HepG2 (cell line): Measurements from ENCODE around the gene SHF. TPM values are rescaled to one million over a fixed set of nuclear protein-coding genes. Genes with fewer than 3 reads are reported as not detected.
A peak's percentile ranks its signal among the peaks of the same experiment; 100 is the strongest.

Experiments
- ASH2L ChIP-seq: fragments of 300-600, 200-600 bp; sonication (generic); IDR thresholded peaks from 2 replicates; pipeline ENCODE4 v1.7.0; 2017; ENCODE audit warnings: low read depth, mild to moderate bottlenecking, moderate library complexity, mixed read lengths, low read length; ENCODE audit not compliant: insufficient read length
- CENPT ChIP-seq: sonication (generic); formaldehyde crosslinking; IDR thresholded peaks from 2 replicates; pipeline ENCODE4 v1.8.0; 2022; ENCODE audit warnings: low read depth, mild to moderate bottlenecking, moderate library complexity, missing genetic modification reagents
- ELF3 ChIP-seq: IDR thresholded peaks from 2 replicates; pipeline ENCODE4 v1.6.1; 2016; ENCODE audit warnings: missing genetic modification reagents, missing compliant biosample characterization
- HES4 ChIP-seq: sonication (generic); formaldehyde crosslinking; IDR thresholded peaks from 2 replicates; pipeline ENCODE4 v1.9.0; 2021; ENCODE audit warnings: mild to moderate bottlenecking, missing genetic modification reagents, borderline replicate concordance
- ISX ChIP-seq: sonication (generic); formaldehyde crosslinking; conservative IDR thresholded peaks from 2 replicates; pipeline ENCODE4 v1.5.0; 2020; ENCODE audit warnings: missing genetic modification reagents
- KDM3A ChIP-seq: IDR thresholded peaks from 2 replicates; pipeline ENCODE4 v1.6.1; 2018; ENCODE audit warnings: low read depth, missing compliant biosample characterization
- NFATC3 ChIP-seq: sonication (generic); formaldehyde crosslinking; IDR thresholded peaks from 2 replicates; pipeline ENCODE4 v1.5.1; 2020; ENCODE audit warnings: mild to moderate bottlenecking, missing genetic modification reagents
- RBAK ChIP-seq: sonication (generic); formaldehyde crosslinking; IDR thresholded peaks from 2 replicates; pipeline ENCODE4 v1.5.1; 2020; ENCODE audit warnings: mild to moderate bottlenecking, missing genetic modification reagents
- RXRB ChIP-seq: IDR thresholded peaks from 2 replicates; pipeline ENCODE4 v1.6.1; 2016; ENCODE audit warnings: borderline replicate concordance, missing genetic modification reagents, missing compliant biosample characterization
- SOX5 ChIP-seq: IDR thresholded peaks from 2 replicates; pipeline ENCODE4 v1.6.1; 2016; ENCODE audit warnings: borderline replicate concordance
- STAT5B ChIP-seq: sonication (generic); formaldehyde crosslinking; IDR thresholded peaks from 2 replicates; pipeline ENCODE4 v1.4.0; 2020; ENCODE audit warnings: missing genetic modification reagents
- TEAD3 ChIP-seq: optimal IDR thresholded peaks from 2 replicates; pipeline ENCODE3; 2016; ENCODE audit warnings: borderline replicate concordance
- TFE3 ChIP-seq: IDR thresholded peaks from 2 replicates; pipeline ENCODE4 v1.6.1; 2016
- ZBTB46 ChIP-seq: sonication (generic); formaldehyde crosslinking; IDR thresholded peaks from 2 replicates; pipeline ENCODE4 v1.4.0; 2020; ENCODE audit warnings: mild to moderate bottlenecking, missing genetic modification reagents, borderline replicate concordance
- ZFY ChIP-seq: sonication (generic); formaldehyde crosslinking; IDR thresholded peaks from 2 replicates; pipeline ENCODE4 v1.4.0; 2020; ENCODE audit warnings: missing genetic modification reagents
- ZNF335 ChIP-seq: sonication (generic); formaldehyde crosslinking; IDR thresholded peaks from 2 replicates; pipeline ENCODE4 v1.4.0; 2020; ENCODE audit warnings: missing genetic modification reagents
- ZNF430 ChIP-seq: sonication (generic); formaldehyde crosslinking; IDR thresholded peaks from 2 replicates; pipeline ENCODE4 v1.9.0; 2021; ENCODE audit warnings: mild to moderate bottlenecking, missing genetic modification reagents
- ZNF607 ChIP-seq: sonication (generic); formaldehyde crosslinking; IDR thresholded peaks from 2 replicates; pipeline ENCODE4 v1.5.1; 2020; ENCODE audit warnings: missing genetic modification reagents, mild to moderate bottlenecking, borderline replicate concordance
- ZNF768 ChIP-seq: sonication (generic); formaldehyde crosslinking; IDR thresholded peaks from 2 replicates; pipeline ENCODE4 v1.4.0; 2020; ENCODE audit warnings: missing genetic modification reagents
- ZXDC ChIP-seq: sonication (generic); formaldehyde crosslinking; IDR thresholded peaks from 2 replicates; pipeline ENCODE4 v1.5.0; 2020; ENCODE audit warnings: mild to moderate bottlenecking, missing genetic modification reagents
- polyA plus RNA-seq, 8 experiments: library from polyadenylated mRNA; depleted of rRNA in 3 of 8; stranded (reverse) in 7 of 8; unstranded in 1 of 8; fragments of >200 nt; fragmentation: Illumina TruSeq in 4 of 8; extraction: Trizol in 4 of 8; gene quantifications; 2 replicates each; pipeline versions ENCODE4 v1.2.1 to v1.2.3, GENCODE V29; 2011 to 2016; ENCODE audit warnings: low read depth in 4 of 8, missing spikeins in 1 of 8, mixed read lengths in 1 of 8; ENCODE audit not compliant: insufficient read depth in 1 of 8
- total RNA-seq, 5 experiments: library from RNA; depleted of rRNA; stranded (reverse); fragments of >200 nt; fragmentation: Illumina TruSeq; extraction: Trizol; gene quantifications; 2 replicates each; pipeline ENCODE4 v1.2.3, GENCODE V29; 2016; ENCODE audit warnings: low read depth in 1 of 5
- TF ChIP-seq, protein P1 (sequence below): IDR thresholded peaks from 2 replicates; pipeline ENCODE4 v1.6.1; 2016; ENCODE audit warnings: low read depth, borderline replicate concordance
- TF ChIP-seq, protein P2 (sequence below): IDR thresholded peaks from 2 replicates; pipeline ENCODE4 v1.6.1; 2016; ENCODE audit warnings: low read depth, control low read depth

The SHF gene
- total and polyA plus RNA-seq, 2 of the 13 experiments (the other 11 are each of a cell fraction or from before 2014, with no cell fraction given), result 20.9 to 25.5 TPM

- TF ChIP-seq, protein P1, sequence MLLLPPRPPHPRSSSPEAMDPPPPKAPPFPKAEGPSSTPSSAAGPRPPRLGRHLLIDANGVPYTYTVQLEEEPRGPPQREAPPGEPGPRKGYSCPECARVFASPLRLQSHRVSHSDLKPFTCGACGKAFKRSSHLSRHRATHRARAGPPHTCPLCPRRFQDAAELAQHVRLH (CRISPR knock-in tag), result peak; percentile 59; the same call in 1 of the 2 replicates
- TF ChIP-seq ZNF430 (0 out of 2 replicates have a peak, but pooled peaks have one; percentile 2), TFE3 (CRISPR knock-in tag) (no peak), ZXDC (CRISPR knock-in tag) (no peak), ZFY (peak; percentile 44; the same call in 1 of the 2 replicates), ZNF335 (CRISPR knock-in tag) (no peak), HES4 (CRISPR knock-in tag) (0 out of 2 replicates have a peak, but pooled peaks have one; percentile 22), CENPT (CRISPR knock-in tag) (no peak), SOX5 (CRISPR knock-in tag) (peak; percentile 61; the same call in 1 of the 2 replicates), STAT5B (CRISPR knock-in tag) (0 out of 2 replicates have a peak, but pooled peaks have one; percentile 32), KDM3A (CRISPR knock-in tag) (0 out of 2 replicates have a peak, but pooled peaks have one; percentile 17), ISX (CRISPR knock-in tag) (no peak), RBAK (CRISPR knock-in tag) (peak; percentile 6), TEAD3 (peak; percentile 83), ELF3 (CRISPR knock-in tag) (peak; percentile 29; the same call in 1 of the 2 replicates), ZNF768 (CRISPR knock-in tag) (no peak), ASH2L (peak; percentile 75), RXRB (CRISPR knock-in tag) (0 out of 2 replicates have a peak, but pooled peaks have one; percentile 39), ZBTB46 (CRISPR knock-in tag) (no peak), NFATC3 (CRISPR knock-in tag) (no peak), ZNF607 (CRISPR knock-in tag) (peak; percentile 84; the same call in 1 of the 2 replicates)
- TF ChIP-seq, protein P2, sequence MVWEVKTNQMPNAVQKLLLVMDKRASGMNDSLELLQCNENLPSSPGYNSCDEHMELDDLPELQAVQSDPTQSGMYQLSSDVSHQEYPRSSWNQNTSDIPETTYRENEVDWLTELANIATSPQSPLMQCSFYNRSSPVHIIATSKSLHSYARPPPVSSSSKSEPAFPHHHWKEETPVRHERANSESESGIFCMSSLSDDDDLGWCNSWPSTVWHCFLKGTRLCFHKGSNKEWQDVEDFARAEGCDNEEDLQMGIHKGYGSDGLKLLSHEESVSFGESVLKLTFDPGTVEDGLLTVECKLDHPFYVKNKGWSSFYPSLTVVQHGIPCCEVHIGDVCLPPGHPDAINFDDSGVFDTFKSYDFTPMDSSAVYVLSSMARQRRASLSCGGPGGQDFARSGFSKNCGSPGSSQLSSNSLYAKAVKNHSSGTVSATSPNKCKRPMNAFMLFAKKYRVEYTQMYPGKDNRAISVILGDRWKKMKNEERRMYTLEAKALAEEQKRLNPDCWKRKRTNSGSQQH, result no peak
Measured at GRCh38 chr15:45200799-45201556, 13.2 kb upstream of the SHF start (continued).
